GM21619 (cell line): ENCODE measurements around the gene GALNT10.

ENCODE experiments used
- ATAC-seq: cut with Tn5 transposase; IDR thresholded peaks from one replicate; pipeline ENCODE4 v1.9.1; 2021; ENCODE audit not compliant: unreplicated experiment

GALNT10 gene

DNA sequence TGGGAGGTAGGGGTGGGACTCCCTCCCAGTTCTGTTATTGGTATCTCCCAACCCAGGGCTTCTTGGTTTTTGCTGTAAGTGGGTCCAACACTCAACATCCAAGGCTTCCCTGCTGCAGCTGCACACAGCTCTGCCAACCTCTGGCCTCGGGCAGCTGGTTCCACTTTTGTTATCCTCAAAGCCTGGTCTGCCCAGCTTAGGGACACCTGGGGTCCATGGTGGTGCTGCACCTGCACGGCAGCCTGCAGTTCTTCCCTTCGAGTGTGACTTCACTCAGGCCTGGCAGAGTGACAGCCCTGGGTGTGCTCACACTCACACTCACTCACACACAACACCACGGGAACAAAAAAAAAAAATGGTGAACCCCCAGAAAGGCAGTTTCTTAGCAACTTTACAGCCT, 239.9 kb downstream of the GALNT10 start:
- ATAC-seq = no peak

DNA sequence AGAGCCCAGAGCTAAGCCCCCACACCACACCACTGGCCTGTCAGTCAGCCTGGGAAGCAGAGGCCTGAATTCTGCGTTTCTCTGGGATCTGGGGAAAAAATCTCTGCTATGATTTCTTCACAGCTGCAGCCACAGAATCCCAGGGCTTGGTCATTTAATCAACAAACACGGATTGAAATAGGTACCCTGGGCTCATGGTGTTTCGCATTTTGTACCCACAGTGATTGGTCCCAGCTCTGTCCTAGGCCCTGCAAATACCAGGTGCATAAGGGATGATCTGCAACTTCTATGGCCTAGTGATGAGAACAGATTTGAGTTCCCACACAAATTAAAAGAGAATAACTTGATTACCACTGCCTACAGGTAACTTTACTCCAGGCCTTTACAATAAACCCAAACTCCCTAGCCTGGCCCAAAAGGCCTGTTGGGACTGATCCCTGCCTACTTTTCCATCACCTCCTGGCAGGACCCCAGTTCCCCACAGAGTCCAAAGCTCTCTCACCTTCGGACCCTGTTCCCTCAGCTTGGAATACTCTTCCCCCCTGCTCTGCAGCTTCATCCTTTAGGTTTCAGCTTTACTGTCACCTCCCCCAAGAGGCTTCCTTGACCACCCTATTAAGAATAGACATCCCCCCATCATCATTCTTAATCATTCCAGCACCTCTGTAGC, 240.6 kb downstream of the GALNT10 start:
- ATAC-seq = no peak

GRCh38 chr5:154435226-154435625, 244.7 kb downstream of the GALNT10 start:
- no peak for ATAC-seq

DNA sequence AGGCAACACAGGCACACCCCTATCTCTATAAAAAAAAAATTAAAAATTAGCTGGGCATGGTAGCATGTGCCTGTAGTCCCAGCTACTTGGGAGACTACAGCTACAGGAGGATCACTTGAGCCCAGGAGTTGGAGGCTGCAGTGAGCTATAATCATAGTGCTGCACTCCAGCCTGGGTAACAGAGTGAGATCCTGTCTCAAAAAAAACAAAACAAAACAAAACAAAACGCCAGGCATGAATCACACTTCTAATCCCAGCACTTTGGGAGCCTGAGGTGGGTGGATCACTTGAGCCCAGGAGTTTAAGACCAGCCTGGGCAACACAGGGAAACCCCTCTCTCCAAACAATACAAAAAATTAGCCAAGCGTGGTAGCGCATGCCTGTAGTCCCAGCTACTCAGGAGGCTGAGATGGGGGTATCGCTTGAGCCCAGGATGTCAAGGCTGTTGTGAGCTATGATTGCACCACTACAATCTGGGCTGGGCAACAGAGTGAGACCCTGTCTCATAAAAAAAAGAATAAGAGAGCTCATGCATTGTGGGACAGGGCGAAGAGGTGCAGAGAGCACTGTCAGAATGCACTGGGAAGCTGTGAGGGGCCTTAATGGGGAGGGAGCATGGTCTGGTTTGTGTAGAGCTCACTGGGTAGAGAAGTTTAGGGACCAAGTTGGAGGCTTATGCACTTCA, 246.9 kb downstream of the GALNT10 start:
- ATAC-seq = no peak

DNA sequence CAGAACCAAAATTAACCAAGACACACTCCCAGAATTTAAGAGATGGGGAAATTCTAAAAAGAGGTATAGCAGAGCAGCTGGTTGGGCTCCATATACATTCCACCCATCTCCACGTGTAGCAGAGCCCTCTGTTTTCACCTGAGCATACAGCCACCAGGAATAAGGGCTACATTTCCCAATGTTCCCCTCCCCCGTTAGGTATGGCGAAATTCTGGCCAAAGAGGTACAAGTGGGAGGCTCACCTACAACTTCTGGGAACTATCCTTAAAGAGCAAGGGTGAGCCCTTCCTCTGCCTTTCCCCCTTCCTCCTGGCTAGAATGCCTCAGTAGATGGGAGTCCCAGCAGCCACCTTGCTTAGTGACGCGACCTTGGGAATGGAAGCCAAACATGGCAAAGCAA, 250.0 kb downstream of the GALNT10 start:
- no peak for ATAC-seq

GRCh38 chr5:154442801-154443200, 252.3 kb downstream of the GALNT10 start:
- ATAC-seq = no peak

DNA sequence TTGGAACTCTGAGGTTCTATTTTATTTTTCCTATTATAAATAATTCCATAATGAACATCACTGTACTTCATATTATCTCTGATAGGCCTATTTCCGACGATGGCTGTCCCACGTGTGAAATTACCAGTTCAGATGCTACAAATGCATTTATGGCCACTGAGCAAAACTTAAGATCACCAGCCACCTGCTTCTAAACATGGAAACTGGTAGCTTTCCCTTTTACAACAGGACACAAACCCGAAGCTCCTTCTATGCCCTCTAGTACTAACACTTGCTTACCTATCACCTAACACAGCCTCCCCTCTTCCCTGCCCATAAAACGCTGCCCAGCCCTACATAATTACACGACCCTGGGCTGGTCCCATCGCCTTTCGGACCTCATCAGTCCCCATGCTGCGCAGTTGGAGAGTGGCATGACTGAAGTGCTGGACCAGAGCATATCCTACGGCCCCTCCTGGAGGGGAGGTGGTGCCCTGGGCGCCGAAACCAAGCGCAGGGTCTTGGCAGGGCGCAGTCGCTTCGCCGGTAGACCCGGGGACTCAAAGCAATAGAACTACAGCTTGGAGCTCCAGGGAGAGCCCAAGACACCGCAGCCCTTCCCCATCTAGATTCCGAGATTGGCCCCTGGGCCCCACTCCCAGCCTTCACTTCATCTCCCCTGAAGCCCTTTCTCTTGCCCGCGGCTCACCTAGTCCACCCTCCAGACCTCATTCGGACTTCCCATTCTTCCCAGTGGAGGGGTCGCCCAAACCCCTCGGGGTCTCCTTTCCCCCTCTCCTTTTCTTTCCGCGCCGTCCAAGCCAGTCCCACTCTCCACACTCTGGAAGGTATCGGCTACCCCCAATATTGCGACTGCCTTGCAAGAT, 254.3 kb downstream of the GALNT10 start:
- no peak for ATAC-seq

DNA sequence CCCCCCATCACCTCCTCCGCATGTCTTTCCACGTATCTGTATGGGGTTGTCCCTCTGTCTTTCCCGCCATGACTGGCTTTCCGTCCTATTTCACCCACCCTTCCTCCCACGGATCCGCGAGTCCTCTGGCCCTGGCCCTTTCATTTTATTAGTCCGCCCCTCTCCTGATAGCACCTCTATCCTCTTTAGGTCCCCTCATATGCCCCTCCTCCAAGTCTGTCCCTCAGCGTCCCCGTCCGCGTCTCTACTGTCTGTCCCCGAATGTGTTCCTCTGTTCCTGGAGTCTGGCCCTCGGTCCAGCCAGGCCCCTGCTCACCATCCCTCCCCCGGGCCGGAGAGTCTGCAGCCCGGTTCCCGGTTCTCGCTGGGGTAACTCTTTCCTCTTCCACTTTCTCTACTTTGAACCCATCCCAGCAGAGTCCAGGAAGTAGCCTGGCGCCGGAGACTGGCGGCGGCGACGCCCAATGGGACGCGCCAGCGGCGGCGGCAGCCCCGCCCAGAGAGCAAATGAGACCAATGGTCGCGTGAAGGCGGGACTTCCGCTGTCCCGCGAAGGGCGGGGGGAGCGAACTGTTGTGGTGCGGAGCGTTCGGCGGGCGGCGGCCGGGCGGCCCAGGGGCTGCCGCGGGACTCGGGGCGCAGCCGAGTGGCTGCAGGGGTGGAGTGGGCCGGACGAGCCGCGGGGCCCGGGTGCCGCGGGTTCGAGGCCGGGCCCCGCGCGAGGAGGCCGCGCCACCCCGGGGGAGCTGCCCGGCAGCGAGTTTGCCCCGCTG, 255.1 kb downstream of the GALNT10 start, which contains the start of gene SAP30L:
TSS of gene SAP30L (plus strand) at position 576 of the 773 bp plus-strand sequence. CDS start 608 bp downstream, outside the sequence.
- peak; percentile 88 for ATAC-seq

- peak; percentile 19 for ATAC-seq
Observed at GRCh38 chr5:154446195-154447088, 255.9 kb downstream of the GALNT10 start.

DNA sequence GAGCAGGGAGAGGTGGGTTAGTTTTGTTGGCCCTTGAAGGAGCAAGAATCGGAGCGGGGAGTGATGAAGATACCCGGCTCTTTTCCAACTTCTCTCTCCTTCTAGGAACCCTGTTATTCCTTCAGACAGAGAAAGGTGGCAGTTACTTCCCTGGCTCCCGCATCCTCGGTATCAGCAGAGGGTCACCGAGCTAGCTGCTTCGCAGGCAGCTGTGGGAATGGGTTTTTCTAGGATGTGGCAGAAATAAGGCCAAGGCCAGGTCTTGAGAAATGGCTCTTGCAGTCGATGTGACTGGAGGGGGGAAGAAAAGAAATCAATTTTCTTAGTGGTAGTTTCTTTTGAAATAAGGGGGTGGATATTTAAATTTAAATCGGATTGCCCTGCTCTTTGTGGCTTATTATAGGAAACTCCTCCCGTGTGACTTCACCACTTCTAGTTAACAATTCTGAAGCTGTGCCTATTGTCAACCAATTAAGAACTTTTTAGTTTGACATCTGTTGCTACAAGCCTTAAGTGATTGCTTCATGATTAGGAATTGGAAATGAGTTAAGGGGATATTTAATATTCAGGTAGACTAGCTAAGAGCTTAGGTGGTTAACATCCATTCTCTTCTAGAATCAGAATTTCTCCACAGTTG, 256.7 kb downstream of the GALNT10 start:
- no peak for ATAC-seq

DNA sequence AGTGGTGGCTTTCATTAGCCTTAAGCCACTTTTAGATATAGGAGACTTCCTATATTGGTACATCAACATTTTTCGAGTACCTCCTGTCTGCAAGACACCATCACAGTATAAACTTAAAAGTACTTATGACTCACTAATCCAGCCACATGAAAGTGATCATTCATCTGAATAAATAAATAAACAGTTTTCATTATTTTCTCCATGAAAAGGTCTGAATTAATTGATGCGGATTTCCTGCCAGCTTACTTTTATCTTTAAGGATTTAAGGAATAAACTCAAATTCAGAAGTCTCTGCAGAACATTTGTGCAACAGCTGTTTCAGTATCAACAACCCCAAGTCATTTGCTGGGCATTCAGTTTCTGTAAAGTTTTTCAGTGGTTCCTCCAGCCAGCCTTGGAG, 259.3 kb downstream of the GALNT10 start:
- no peak for ATAC-seq

DNA sequence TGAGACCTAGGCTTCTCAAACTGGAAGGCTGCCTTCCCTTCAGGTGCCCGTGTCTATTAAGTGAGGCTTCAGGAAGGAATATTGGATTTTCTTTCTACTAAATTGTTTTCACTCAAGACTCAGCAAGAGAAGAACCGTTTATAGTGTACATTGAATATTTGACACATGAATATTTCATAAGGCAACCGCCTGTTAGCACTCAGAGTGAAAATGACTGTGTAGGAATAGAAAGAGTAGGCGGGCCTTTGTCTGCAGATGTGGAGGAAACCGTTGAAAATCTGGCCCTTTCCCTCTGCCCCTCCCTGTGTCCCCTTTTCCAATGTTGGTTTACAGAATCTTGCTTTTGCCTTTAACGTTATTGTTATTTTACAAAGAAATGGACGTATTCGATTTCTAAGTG, 261.4 kb downstream of the GALNT10 start:
- ATAC-seq = no peak

- ATAC-seq = no peak
Observed at GRCh38 chr5:154455585-154455984, 265.1 kb downstream of the GALNT10 start.

DNA sequence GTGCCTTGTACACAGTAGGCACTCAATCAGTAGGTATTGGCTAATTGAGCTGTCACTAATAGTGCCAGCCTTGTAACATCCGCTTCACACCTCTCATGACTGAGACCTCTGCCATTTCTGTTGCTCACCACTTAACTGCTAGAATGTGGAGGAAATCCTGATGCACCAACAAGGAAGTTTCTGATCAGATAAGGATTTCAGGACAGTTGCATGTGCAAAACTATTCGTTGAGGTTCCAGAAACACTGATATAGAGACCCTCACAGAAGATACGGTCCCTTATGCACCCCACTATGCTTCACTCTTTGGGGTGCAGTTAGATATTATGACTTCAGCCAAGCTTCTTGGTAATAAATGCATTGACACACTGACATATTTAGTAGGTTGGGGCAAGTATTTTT, 266.0 kb downstream of the GALNT10 start:
- no peak for ATAC-seq

GRCh38 chr5:154459015-154459414, 268.5 kb downstream of the GALNT10 start:
- ATAC-seq = no peak

DNA sequence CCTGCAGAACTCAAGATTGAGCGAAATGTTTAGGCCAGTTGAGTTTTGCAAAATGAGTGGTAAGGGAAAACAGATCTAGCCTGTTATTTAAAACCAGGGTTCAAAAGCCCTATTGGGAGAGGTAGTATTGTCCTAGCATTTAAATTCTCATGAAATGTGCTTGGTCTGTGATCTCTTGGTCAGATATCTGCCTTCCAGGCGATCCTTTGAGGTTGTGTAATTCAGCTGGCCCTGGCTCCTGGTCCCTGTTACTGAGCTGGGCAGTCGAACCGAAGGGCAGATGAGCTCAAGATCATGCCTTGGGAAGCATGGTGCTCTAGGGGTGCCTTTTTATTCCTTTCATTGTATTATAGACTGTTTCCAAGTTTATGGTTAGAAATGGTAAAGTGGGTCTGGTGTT, 269.6 kb downstream of the GALNT10 start:
- ATAC-seq = no peak

GRCh38 chr5:154461531-154461930, 271.0 kb downstream of the GALNT10 start:
- ATAC-seq = no peak

- no peak for ATAC-seq
Observed at GRCh38 chr5:154464438-154464837, 273.9 kb downstream of the GALNT10 start.

- no peak for ATAC-seq
Observed at GRCh38 chr5:154465169-154465568, 274.6 kb downstream of the GALNT10 start.
